Measurements from ENCODE around the gene MTERF4.

The MTERF4 gene

DNA sequence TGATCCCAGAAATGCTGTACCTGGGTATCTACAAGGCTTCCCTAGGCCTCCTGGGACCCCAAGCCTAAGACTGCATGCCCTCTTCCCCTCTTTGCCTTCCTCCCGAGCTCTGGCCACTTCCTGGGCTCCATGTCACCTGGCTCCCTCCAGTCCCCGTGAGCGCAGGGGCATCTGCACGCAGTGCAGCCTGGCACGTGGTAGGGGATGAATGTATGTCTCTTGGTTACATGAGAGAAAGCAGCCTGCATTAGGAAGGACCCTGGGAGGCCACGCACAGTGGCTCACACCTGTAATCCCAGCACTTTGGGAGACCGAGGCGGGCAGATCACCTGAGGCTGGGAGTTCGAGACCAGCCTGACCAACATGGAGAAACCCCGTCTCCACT, 31.3 kb upstream of the MTERF4 start:
- no peak overlapping the region for H3K4me3 ChIP-seq (ENCODE audit: low read length)
- DNase-seq (ENCODE audit: low read depth): no peak
- TF ChIP-seq, protein P1, sequence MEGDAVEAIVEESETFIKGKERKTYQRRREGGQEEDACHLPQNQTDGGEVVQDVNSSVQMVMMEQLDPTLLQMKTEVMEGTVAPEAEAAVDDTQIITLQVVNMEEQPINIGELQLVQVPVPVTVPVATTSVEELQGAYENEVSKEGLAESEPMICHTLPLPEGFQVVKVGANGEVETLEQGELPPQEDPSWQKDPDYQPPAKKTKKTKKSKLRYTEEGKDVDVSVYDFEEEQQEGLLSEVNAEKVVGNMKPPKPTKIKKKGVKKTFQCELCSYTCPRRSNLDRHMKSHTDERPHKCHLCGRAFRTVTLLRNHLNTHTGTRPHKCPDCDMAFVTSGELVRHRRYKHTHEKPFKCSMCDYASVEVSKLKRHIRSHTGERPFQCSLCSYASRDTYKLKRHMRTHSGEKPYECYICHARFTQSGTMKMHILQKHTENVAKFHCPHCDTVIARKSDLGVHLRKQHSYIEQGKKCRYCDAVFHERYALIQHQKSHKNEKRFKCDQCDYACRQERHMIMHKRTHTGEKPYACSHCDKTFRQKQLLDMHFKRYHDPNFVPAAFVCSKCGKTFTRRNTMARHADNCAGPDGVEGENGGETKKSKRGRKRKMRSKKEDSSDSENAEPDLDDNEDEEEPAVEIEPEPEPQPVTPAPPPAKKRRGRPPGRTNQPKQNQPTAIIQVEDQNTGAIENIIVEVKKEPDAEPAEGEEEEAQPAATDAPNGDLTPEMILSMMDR (conservative IDR thresholded peaks at IDR 0.05; ENCODE audit: low read depth, low read length): no peak

DNA sequence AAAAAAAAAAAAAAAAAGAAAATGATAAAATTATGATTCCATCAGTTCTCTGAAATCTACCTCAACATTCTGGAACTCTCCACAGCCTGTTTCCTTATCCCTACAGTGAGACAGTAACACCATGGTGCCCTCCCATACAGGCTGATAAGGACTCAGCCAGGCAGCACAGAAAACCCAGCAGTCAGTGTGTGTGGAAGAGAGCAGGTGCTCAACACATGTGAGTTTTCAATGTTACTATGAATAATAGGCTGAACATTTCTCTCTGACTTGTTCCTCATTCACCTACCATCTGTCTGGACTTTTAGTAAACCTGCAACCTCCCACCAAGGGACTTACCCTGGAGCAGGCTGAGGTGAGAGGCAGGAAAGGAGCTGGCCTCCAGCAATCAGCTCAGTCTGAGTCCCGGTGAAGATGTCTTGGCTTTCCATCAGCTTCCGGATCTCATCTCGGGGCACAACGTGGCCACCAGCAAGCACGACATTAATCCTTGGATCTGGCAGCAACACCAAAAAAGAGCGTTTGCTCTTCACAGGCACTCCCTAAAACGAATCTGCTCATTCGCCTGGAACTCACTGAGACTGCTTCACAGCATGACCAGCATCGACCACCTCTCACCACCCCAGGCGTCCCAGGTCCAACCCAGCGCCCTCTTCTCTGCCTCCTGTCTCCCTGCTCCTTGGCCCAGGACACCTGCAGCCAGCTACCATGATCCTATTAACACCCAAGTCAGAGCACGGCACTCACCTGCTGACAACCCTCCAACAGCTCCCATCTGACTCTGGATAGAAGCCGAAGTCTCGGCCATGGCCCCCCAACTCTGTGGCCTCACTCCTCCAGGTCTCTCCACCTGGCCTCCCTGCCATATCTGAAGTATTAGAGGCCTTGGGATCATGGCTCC, 30.7 kb upstream of the MTERF4 start:
- H3K4me3 ChIP-seq (ENCODE audit: low read length): no peak overlapping the region
- TF ChIP-seq, protein P1 (conservative IDR thresholded peaks at IDR 0.05; ENCODE audit: low read depth, low read length): no peak
- no peak for DNase-seq (ENCODE audit: low read depth)

DNA sequence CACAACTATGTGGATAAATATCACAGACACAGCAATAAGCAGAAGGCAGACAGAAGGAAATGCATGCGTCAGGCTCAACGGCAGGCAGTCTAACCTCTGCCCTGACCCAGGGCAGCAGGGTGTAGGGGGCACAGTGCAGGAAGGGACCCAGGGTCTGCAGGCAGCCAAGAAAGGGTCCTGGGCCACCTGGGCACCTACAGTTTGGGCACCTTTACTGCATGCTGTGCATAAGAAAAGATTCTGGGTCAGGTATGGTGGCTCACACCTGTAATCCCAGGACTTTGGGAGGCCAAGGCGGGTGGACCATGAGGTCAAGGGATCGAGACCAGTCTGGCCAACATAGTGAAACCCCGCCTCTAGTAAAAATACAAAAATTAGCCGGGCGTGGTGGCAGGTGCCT, 29.4 kb upstream of the MTERF4 start:
- DNase-seq (ENCODE audit: low read depth): no peak
- TF ChIP-seq, protein P1 (conservative IDR thresholded peaks at IDR 0.05; ENCODE audit: low read depth, low read length): no peak
- H3K4me3 ChIP-seq (ENCODE audit: low read length): no peak overlapping the region

DNA sequence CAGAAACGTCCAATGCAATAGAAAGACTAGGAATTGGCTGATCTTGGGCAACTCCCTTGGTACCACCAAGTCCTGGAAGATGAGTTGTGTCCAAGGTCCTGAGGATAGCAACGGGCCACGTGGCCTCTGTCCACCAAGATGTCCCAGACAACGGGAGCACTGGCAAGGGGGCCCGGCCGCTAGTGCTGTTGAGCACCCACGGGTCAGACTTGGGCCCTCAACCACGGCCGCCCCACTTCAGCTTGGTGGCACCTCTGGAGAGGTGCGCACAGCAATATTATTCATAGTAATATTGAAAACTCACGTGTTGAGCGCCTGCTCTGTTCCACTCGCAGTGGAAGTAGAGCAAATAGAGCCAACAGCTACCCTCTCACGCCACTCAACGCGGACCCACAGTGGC, 28.2 kb upstream of the MTERF4 start:
- TF ChIP-seq, protein P1 (conservative IDR thresholded peaks at IDR 0.05; ENCODE audit: low read depth, low read length): no peak
- H3K4me3 ChIP-seq (ENCODE audit: low read length): no peak overlapping the region
- no peak for DNase-seq (ENCODE audit: low read depth)

DNA sequence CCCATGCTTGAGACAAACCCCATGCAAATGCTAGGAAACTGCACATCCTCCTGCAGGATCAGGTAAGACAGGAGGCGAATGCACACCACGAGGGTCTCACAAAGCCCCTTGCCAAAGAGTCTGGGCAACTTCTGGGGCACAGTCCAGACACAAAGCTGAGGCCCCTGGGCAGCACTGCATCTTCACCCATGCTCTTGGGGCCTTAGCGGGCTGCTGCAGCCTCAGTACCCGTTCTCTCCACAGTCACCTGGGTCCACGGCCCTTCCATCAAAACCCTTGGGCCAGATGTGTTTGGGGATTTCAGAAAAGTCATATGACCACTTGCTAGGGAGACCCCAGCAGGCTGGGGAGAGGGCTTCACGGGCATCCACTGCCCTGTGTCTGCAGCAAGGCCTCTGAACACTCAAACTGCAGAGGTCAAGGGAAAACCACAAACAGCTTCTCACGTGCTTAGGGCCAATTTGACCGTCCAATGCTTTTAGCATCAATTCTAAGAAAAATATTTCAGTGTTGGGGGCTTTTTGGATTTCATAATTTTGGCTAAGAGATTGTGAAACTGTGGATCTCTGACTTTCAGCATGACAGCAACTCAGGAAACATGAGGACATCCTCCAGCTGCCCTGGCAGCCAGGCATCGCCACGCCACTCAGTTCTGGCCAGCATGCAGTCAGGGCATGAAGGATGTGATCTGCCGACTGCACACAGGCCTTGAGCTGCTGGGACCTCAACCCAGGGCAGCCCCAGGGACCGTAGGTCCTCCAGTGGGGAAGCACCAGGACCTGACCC, 27.2 kb upstream of the MTERF4 start:
- no peak overlapping the region for H3K4me3 ChIP-seq (ENCODE audit: low read length)
- no peak for DNase-seq (ENCODE audit: low read depth)
- TF ChIP-seq, protein P1 (conservative IDR thresholded peaks at IDR 0.05; ENCODE audit: low read depth, low read length): no peak

DNA sequence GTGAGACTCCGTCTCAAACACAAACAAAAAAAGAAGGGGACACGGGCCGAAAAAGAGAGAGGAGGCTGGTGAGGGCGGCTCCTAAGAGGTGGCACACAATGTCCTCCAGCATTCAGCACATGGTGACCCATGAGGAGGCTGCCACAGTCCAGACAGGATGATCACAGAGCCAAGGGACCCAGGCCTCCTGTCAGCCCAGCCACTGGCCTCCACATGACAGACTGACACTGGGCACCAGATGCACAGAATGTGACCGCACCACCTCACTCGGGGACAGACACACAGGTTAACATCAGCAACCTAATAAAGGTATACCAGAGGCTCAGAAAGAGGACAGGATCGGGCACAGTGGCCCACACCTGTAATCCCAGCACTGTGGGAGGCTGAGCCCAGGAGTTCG, 26.2 kb upstream of the MTERF4 start:
- no peak for DNase-seq (ENCODE audit: low read depth)
- H3K4me3 ChIP-seq (ENCODE audit: low read length): no peak overlapping the region
- TF ChIP-seq, protein P1 (conservative IDR thresholded peaks at IDR 0.05; ENCODE audit: low read depth, low read length): no peak

All from retinal pigment epithelial cell (primary cell).